GM21423 (cell line): ENCODE measurements around the gene MFAP3L.
"Not testable (repeated sequence)": the region's sequence is repeated elsewhere in the genome, so short reads cannot be mapped to it uniquely, and the experiment has no call there.

Experiments
- ATAC-seq: cut with Tn5 transposase; IDR thresholded peaks from one replicate; pipeline ENCODE4 v1.9.1; 2021; ENCODE audit warnings: mild to moderate bottlenecking, moderate library complexity; ENCODE audit not compliant: unreplicated experiment

The MFAP3L gene

DNA sequence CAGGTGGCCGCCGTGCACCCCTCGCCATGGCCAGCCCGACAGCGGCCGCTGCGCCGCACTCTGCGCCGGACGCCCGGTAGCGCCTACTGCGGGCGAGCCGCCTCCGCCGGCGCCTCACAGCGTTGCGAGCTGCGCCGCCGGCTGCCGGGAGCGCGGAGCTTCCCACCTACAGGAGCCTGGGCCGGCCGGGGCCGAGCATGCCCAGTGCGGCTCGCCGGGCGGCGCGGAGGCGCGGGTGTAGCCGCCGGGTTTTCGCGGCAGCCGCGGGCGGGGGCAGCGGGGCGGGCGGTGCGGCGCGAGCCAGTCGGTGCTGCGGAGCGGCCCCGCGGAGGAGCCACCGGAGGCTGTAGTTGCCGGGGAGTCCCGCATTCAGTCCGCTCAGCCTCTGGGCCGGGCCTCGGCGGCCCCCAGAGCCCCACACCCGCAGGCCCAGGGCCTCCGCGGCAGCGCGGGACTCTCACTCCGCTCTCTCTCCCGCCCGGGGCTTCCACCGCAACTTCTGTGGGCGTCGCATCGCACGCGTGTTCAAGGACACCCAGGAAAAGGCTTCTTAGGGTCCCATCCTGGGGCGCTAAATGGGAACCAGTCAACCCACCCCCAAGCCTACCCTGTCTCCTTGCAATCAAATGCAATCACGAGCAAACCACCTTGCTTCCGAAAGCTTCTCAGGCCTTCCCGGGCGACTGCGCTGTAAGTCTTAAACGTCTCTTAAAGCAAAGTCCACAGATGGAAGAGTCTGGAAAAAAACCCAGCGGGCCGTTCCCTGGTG, at the start of gene MFAP3L:
TSS of gene MFAP3L (minus strand) at position 143 of the 769 bp plus-strand sequence. CDS start 20,518 bp downstream, outside the sequence.
- peak; percentile 79 for ATAC-seq

GRCh38 chr4:170071196-170071595, 45.0 kb upstream of the MFAP3L start:
- no peak for ATAC-seq

DNA sequence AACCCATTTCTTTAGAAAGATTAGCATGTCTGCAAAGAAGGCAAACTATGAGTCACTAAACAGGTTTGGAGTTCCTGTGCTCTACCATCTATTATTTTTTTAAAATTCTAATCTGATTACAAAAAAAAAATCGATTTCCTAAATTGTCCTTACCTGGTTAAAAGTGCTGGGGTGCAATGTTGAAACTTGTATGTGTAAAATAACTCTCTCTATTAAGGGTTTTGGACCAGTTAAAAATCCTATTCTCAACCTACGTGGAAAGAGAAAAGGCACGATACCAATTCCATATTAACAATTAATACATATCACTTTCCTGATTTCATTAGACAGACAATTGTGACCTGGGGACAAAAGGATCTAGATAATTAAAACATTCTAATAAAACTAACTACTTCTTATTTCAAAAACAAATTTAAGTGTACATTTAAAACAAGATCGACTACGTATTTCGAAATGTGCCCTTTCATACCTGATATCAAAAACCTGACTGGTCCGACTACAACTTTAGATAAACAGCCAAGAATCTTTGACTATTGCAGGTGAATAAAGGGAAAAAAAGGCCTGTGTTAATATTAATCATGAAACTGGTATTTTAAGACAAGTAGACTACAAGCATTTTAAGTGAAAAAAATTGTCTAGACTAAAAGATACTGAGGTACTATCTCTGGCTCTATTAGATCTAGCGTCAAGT, 42.4 kb upstream of the MFAP3L start:
- ATAC-seq = no peak

DNA sequence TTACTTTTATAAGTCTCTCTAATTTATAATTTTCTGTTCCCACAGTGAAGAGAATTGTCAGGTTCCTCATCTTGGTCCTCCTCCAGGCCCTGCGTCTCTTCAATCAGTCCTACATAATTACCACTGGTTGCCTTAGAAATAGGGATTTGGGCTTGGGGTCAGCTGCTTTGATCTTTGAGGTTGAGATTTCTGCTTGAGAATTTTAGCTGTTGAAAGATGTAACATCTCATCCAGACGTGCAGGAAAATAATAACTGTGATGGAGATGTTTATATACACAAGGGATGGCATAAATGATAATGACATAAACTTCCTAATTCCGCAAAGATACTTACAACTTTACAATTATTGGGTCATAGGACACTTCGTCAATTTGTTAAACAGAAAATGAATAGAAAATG, 33.2 kb upstream of the MFAP3L start:
- ATAC-seq = no peak

DNA sequence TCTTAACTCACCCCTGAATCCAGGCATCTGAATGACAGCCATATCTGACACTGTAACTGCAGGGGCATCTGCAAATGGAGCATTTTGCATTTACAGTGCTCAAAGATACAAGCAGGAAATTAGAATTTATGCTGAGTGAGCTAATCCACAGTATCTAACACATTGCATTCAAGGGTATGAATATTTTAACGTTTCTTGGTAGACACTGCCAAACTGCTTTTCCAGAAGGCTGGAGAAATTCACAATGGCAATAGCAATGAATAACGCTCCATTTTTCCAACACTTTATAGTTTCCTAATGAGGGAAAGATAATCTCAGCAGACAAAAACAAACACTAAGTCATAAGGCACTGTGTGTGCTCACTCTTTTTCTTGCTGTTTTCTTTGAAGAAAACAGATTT, 32.6 kb upstream of the MFAP3L start:
- no peak for ATAC-seq

- no peak for ATAC-seq
Measured at GRCh38 chr4:170057866-170058265, 31.7 kb upstream of the MFAP3L start.

- ATAC-seq = no peak
Measured at GRCh38 chr4:170052919-170053318, 26.7 kb upstream of the MFAP3L start.

GRCh38 chr4:170051402-170051801, 25.2 kb upstream of the MFAP3L start:
- ATAC-seq = no peak

DNA sequence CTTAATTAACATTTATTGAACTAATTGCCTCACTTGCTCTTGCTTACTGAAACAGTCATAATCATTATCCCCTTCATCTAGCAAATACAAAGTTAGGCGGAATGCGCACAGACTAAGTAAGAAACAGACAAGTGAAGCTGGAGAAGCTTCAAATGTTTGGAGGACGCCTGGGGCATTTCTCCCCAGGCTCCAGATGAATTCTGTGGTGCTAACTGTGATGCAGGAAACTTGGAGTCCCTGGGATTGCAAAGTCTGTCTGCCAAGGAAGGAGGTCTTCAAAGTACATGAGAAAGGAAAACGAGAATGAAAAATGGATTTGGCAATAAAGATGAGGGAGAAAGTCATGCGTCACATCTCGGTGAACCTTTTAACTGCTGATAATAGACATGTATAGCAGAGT, 23.6 kb upstream of the MFAP3L start:
- ATAC-seq = no peak

- no peak for ATAC-seq
Measured at GRCh38 chr4:170047771-170048354, 21.7 kb upstream of the MFAP3L start.

DNA sequence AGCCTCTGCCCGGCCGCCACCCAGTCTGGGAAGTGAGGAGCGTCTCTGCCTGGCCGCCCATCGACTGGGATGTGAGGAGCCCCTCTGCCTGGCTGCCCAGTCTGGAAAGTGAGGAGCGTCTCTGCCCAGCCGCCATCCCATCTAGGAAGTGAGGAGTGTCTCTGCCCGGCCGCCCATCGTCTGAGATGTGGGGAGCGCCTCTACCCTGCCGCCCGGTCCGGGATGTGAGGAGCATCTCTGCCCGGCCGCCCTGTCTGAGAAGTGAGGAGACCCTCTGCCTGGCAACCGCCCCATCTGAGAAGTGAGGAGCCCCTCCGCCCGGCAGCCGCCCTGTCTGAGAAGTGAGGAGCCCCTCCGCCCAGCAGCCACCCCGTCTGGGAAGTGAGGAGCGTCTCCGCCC, 20.0 kb upstream of the MFAP3L start:
- ATAC-seq = not testable (repeated sequence)

- no peak for ATAC-seq
Measured at GRCh38 chr4:170040031-170040680, 14.0 kb upstream of the MFAP3L start.

DNA sequence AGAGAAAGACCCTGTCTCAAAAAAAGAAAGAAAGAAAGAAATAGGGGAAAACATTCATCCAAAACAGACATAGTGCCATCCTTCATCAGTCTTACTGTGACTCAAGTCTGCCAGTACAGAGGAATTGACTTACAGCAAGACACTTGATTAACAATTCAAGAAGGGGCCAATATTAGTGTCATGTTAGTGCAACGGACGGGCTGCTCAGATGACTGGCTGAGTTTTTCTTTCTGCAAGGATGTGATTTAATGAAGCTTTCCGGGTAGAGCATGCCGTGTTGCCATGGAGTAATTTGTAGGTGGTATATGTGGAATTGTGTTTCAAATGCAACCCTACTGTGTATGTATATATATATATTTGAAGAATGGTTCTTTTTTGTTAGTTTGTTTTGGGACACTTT, 12.6 kb upstream of the MFAP3L start:
- no peak for ATAC-seq

DNA sequence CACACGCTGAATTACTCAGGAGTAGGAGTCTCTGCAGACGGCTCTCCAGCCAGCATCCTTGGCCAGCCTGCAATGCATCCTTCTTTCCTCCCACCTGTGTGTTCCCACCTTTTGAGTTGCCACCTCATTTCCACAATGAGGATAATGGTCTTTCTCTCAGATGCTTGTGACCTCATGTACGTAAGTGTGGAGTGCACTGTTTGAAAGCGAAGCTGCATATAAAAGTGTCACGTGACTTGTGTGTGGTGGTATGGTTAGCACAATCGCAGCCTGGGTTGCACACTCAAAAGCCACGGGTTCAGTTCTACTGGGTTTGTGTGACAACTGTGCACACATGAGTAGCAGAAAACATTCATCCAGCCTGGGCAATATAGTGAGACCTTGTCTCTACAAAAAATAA, 12.0 kb upstream of the MFAP3L start:
- no peak for ATAC-seq

GRCh38 chr4:170037481-170037880, 11.3 kb upstream of the MFAP3L start:
- no peak for ATAC-seq

- ATAC-seq = no peak
Measured at GRCh38 chr4:170035845-170036244, 9.7 kb upstream of the MFAP3L start.

DNA sequence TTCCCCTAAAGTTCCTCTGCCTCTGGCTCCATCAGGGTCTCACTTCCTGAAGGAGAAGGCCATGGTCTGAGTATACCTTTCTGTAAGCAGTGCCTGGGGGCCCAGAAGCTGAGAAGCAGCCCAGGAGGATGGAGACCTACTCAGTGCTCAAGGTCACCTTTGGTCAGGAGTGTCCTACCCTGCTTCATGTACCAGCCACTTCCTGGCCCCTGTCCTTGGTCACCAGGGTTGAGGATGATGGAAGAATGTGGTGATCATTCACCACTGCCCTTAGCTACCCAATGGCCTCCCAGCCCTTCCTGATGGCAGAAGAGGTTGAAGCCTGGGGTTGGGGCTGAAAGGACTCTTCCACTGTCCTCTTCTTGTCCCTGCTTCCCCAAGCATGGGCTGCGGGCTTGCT, 9.0 kb upstream of the MFAP3L start:
- no peak for ATAC-seq

- no peak for ATAC-seq
Measured at GRCh38 chr4:170033999-170034398, 7.8 kb upstream of the MFAP3L start.

DNA sequence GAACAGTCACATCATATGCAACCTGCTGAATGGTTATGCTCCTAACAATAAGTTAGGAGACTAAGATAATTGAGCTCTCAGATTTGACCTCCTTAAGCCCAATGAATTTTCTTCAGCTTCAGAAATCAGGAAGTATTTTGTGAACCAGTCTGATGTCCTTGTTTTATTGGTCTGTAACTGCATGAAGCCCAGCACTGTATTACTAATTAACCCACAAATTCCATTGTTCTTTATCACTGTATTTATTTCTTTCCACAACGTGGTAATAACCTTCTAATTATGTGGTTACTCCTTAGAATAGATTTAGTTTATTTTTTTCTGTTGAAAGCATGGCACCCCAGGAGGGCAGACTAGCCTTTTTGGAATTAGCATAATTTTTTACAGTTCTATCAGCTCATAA, 3.9 kb upstream of the MFAP3L start:
- ATAC-seq = no peak

GRCh38 chr4:170027181-170027829, 1.1 kb upstream of the MFAP3L start:
- peak; percentile 66 for ATAC-seq
